Hair follicular keratinocyte (primary cell): ENCODE data around the gene PRR3. TPM values are rescaled to one million over a fixed set of nuclear protein-coding genes. Genes with fewer than 3 reads are reported as not detected.

ENCODE experiments used
- total RNA-seq: library from RNA; depleted of rRNA; stranded (reverse); fragments of >200 nt; gene quantifications from 2 replicates; pipeline ENCODE4 v1.2.3, GENCODE V29; 2015

PRR3 gene, protein sequence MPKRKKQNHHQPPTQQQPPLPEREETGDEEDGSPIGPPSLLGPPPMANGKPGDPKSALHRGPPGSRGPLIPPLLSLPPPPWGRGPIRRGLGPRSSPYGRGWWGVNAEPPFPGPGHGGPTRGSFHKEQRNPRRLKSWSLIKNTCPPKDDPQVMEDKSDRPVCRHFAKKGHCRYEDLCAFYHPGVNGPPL
- 2.3 and 4.0 TPM in 2 replicates for total RNA-seq

GRCh38 chr6:30556906-30557682 is at the start of gene PRR3:
Gene PRR3, plus strand, starts transcription at chr6:30557295. Its CDS starts 50 bp downstream, at chr6:30557345.

GRCh38 chr6:30556066-30556905 is 809 bp upstream of the PRR3 start, which contains the start of gene GNL1:
Gene GNL1, minus strand, starts transcription at chr6:30556489. Its CDS starts 286 bp downstream, at chr6:30556203.

DNA sequence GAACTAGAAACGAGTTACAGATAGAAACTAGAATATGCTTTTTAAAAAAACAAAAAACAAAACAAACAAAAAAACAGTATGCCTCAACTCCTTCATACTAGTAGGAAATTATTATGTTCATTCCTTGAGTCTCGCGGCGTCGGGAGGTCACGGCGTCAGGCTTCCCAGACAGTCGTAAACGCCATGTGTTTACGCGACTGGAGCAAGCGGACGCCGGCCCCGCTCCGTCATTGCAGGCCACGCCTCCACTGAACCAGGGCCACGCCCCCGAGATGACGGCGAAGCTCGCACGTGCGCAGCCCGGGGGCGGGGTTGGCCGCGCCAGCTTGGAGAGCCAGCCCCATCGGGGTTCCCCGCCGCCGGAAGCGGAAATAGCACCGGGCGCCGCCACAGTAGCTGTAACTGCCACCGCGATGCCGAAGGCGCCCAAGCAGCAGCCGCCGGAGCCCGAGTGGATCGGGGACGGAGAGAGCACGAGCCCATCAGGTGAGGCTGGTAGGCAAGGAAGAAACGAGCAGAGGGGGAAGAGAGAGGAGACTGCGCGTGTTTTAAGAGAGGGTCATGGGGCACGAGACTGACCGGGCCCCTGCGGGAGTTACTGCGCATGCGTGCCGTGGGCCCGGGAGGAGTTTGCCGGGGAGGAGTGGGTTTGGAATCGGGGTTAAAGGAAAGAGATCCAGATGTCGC is 14.1 kb downstream of the PRR3 start, which contains the start of gene ABCF1:
ABCF1 (plus strand) TSS at position 368 of the 687 bp plus-strand sequence; CDS start at position 414, 46 bp downstream.

Other genes starting within 250 kb of the PRR3 start
- 9.1 and 10.2 TPM in 2 replicates for gene TRIM39, start 230.4 kb upstream of the PRR3 start, total RNA-seq
- 66.9 and 75.0 TPM in 2 replicates for gene RPP21, start 212.1 kb upstream of the PRR3 start, total RNA-seq
- 122 and 194 TPM in 2 replicates for gene HLA-E, start 67.8 kb upstream of the PRR3 start, total RNA-seq
- 39.2 and 43.2 TPM in 2 replicates for gene GNL1, start 806 bp upstream of the PRR3 start, total RNA-seq
- gene ABCF1, start 14.1 kb downstream of the PRR3 start, total RNA-seq = 34.5 and 41.9 TPM in 2 replicates
- gene PPP1R10, start 59.9 kb downstream of the PRR3 start, total RNA-seq = 24.8 and 31.6 TPM in 2 replicates
- 62.8 and 82.6 TPM in 2 replicates for gene MRPS18B, start 60.5 kb downstream of the PRR3 start, total RNA-seq
- 1.6 and 6.2 TPM in 2 replicates for gene ATAT1, start 69.6 kb downstream of the PRR3 start, total RNA-seq
- gene C6orf136, start 89.8 kb downstream of the PRR3 start, total RNA-seq = 6.1 and 10.6 TPM in 2 replicates
- gene DHX16, start 115.7 kb downstream of the PRR3 start, total RNA-seq = 19.4 and 33.6 TPM in 2 replicates
- gene PPP1R18, start 129.3 kb downstream of the PRR3 start, total RNA-seq = 75.3 and 97.1 TPM in 2 replicates
- gene NRM, start 133.7 kb downstream of the PRR3 start, total RNA-seq = 7.4 and 12.4 TPM in 2 replicates
- gene MDC1, start 160.0 kb downstream of the PRR3 start, total RNA-seq = 9.9 and 17.6 TPM in 2 replicates
- 521 and 1,018 TPM in 2 replicates for gene TUBB, start 163.1 kb downstream of the PRR3 start, total RNA-seq
- gene FLOT1, start 185.4 kb downstream of the PRR3 start, total RNA-seq = 26.1 and 35.9 TPM in 2 replicates
- gene IER3, start 187.3 kb downstream of the PRR3 start, total RNA-seq = 518 and 821 TPM in 2 replicates